Mucosa of descending colon (tissue), 3 donors: ENCODE data around the gene ZNF658. TPM values are rescaled to one million over a fixed set of nuclear protein-coding genes. Genes with fewer than 3 reads are reported as not detected.
A peak's percentile ranks its signal among the peaks of the same experiment; 100 is the strongest.
"Not testable (repeated sequence)": the region's sequence is repeated elsewhere in the genome, so short reads cannot be mapped to it uniquely, and the experiment has no call there.

Source experiments
- ATAC-seq: fragments of 200-7000 bp; cut with Tn5 transposase; one replicate; pipeline ENCODE4 v1.9.1; 2020; ENCODE audit warnings: mild to moderate bottlenecking, moderate library complexity
- DNase-seq, 3 donors: peaks; one replicate each; pipeline ENCODE4 v3.0.0-alpha.2; 2020
- H3K36me3 ChIP-seq: fragments of 200-600 bp; one replicate; pipeline ENCODE4 v1.8.0; 2021; ENCODE audit warnings: low read depth, mild to moderate bottlenecking
- H3K4me1 ChIP-seq: fragments of 200-600 bp; one replicate; pipeline ENCODE4 v1.8.0; 2021; ENCODE audit warnings: low read depth, mild to moderate bottlenecking
- H3K4me3 ChIP-seq: fragments of 200-600 bp; one replicate; pipeline ENCODE4 v1.8.0; 2021; ENCODE audit warnings: mild to moderate bottlenecking
- H3K9me3 ChIP-seq: fragments of 200-600 bp; one replicate; pipeline ENCODE4 v1.8.0; 2021; ENCODE audit warnings: mild to moderate bottlenecking
- intact Hi-C, 2 donors: fragments of 100-400 bp; cut with DNase I in 1 of 2; cut with micrococcal nuclease in 1 of 2; formaldehyde crosslinking; loops; one replicate each; pipeline versions ENCODE4 v1.11.0 to v1.11.1; 2022; cut with DNase I, micrococcal nuclease
- long read RNA-seq, 2 donors: library from polyadenylated mRNA; unstranded; transcript quantifications; one replicate each; pipeline ENCODE4 v2.0.0, GENCODE V29; 2019 to 2021
- total RNA-seq, 3 donors: library from RNA; stranded (reverse); fragmentation: NEBNext Ultra II Directional in 2 of 3; extraction: Animal tissue kit (Norgen Biotek cat#: 25700) in 2 of 3; gene quantifications; one replicate each; pipeline versions ENCODE4 v1.2.1 to v1.2.4, GENCODE V29; 2021 to 2023
- donor health status: DM: no; HTN: no; CAD: no; lungs with moderate emphysema.
- donor health status: DM: no; HTN: no; CAD: no.
- donor health status: DM: no; HTN: yes; CAD: no.

ZNF658 gene
- 1 to 10 TPM; 3.5 to 6.3 (median 3.6) TPM for total RNA-seq
- long read RNA-seq, donor 1, full-length matches to known transcripts: 3 of 4 reads
- long read RNA-seq, donor 1, partial matches to known transcripts: 0 of 4 reads
- long read RNA-seq, donor 1, other reads (novel, unspliced or antisense): 1 of 4 reads
- long read RNA-seq, donor 2, full-length matches to known transcripts: 1 of 1 reads
- long read RNA-seq, donor 2, partial matches to known transcripts: 0 of 1 reads
- long read RNA-seq, donor 2, other reads (novel, unspliced or antisense): 0 of 1 reads

DNA sequence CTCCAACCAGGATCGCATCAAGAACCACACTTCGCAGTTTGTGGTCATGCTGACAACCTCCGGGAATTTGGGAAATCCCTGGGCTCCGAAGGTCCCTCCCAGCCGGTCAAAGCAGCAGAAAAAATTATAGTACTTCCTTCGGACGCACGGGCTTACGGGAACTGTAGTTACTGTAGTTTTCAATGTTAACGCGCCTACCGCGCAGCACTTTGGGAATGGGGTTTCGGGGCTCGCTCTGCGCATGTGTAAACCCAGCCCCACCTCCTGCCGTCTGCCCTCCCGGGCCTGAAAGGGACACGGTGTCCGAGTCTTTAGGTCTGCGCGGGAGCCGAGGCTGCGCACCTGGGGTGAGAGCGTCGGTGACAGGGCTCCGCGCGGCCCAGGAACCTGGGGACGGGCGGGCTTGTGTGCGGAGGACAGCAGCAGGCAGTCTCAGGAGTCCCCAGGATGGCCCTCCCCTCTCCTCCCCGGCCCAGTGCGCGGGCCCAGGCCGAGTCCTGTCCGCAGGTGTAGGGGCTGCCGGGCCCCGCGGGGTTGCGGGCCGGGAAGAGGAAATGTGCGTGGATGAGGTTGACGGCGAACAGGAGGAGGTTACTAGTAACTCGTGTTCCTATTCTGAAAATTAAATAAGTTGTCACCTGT lies at the start of gene ZNF658:
Gene ZNF658 (plus strand): TSS at position 236 of the 642 bp plus-strand sequence. CDS start 2,837 bp downstream, outside the sequence.
- H3K4me1 ChIP-seq, H3K9me3 ChIP-seq, intact Hi-C loops, H3K36me3 ChIP-seq: not testable (repeated sequence)
- peak within 1 kb of the TSS; percentile 34 for H3K4me3 ChIP-seq
- DNase-seq: peak; percentile 87 to 91 (median 88)
- ATAC-seq: peak; percentile 100

DNA sequence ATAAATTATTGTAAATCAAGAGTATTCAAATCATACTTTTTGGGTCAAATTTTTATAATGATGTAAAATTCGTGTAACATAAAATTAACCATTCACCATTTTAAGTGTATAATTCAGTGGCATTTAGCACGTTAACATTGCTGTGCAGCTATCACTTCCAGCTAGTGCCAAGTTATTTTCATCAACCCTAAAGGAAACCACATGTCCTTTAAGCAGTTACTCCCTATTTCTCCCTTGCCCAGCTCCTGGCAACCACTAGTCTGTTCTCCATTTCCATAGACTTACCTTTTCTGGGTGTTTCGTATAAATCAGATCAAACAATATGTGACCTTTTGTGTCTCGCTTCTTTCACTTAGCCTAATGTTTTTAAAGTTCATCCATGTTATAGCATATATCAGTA lies 38.8 kb upstream of the ZNF658 start:
- H3K4me3 ChIP-seq, ATAC-seq, intact Hi-C loops, DNase-seq, H3K36me3 ChIP-seq, H3K4me1 ChIP-seq, H3K9me3 ChIP-seq: not testable (repeated sequence)

DNA sequence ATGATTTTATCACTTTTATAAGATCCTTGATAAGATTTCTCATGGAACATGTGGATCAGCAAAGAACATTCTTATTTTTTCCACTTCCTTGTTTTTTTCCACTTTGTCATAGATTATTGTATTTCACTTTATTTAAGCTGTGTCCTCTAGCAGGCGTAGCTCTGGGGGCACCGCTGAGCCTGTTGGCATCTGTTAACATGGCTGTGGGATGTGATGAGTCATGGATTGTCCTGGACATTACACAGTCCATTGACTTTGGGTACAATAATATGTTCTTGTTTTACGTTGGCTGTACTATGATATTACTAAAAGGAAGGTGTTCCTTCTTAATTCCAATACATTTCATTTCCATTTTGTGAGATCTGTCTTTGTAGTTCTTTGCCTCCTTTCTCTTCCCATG lies 31.9 kb upstream of the ZNF658 start:
- intact Hi-C loops, H3K4me1 ChIP-seq, H3K36me3 ChIP-seq, H3K4me3 ChIP-seq, H3K9me3 ChIP-seq, ATAC-seq, DNase-seq: not testable (repeated sequence)

DNA sequence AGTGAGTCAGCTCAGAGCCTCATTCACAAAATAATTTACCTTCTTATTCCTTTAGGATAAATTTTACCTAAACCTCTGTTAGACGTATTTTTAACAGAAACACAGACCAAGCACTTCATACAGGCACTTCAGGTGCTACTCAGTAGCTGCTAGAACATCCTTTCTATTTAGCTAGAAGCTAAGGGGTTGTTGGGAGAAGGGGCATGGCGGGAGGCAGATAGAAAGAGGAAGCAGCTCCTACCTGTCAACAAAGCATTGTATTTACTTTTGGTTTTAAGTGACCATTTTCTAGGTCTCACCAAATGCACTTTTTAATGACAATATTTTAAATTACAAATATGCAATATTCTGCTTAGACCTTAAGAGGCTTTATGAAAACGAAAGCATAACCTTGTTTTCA lies 19.9 kb upstream of the ZNF658 start:
- intact Hi-C loops, ATAC-seq, H3K4me1 ChIP-seq, H3K9me3 ChIP-seq, H3K36me3 ChIP-seq, H3K4me3 ChIP-seq, DNase-seq: not testable (repeated sequence)

DNA sequence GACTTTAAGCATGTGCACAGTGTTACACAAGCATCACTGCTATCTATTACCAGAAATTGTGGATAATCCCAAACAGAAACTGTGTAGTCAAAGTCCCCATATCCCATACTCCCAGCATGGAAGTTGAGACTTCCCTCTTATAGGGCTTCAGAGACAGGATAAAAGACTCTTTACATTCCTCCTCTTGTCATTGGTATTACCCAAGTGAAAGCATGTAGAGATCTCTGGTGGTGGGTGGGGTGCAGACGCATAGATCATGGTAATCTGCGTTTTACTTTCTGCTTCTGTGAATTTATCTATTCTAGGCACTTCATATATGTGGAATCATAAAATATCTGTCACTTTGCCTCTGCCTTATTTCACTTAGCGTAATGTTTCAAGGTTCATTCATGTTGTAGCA lies 18.7 kb upstream of the ZNF658 start:
- DNase-seq, intact Hi-C loops, H3K9me3 ChIP-seq, H3K4me3 ChIP-seq, ATAC-seq, H3K36me3 ChIP-seq, H3K4me1 ChIP-seq: not testable (repeated sequence)

DNA sequence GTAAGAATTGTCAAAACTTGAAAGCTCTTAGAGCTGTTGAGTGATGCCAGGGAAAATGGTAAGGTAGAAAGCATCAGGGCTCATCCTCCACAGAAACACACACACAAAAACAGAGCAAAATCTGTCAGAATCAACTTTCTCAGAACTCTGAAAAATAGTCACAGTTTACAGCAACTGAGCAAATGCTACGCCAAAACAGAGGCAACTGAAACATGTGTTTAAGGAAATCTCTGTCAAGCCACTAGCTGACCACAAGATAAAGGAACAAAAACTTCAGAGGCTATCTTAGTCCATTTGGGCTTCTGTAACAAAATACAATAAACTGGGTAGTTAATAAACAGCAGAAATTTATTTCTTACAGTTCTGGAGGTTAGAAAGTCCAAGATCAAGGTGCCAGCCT lies 10.2 kb upstream of the ZNF658 start:
- DNase-seq, ATAC-seq, H3K9me3 ChIP-seq, H3K4me1 ChIP-seq, H3K36me3 ChIP-seq, intact Hi-C loops, H3K4me3 ChIP-seq: not testable (repeated sequence)

DNA sequence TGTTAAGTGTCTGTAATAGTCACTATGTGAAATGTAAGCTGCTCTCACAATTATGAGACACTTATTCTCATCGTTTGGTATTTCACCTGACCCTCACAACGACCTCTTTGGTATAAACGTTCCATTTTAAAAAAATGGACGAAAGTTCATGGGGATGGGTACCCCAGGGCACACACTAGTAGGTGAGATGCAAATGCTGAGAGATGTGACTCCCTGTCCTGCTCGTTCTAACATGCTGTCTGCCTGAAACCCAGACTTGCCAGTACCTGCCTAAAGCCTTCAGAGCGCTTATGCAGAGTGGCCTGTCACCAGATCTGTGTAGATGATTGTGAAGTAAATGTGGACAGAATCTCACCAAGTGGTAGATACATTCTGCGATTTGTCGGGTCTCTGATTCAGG lies 616 bp downstream of the ZNF658 start:
- intact Hi-C loops, H3K4me1 ChIP-seq, H3K9me3 ChIP-seq, DNase-seq, H3K36me3 ChIP-seq: not testable (repeated sequence)
- H3K4me3 ChIP-seq: peak overlapping the region; percentile 34
- ATAC-seq: peak; percentile 42

DNA sequence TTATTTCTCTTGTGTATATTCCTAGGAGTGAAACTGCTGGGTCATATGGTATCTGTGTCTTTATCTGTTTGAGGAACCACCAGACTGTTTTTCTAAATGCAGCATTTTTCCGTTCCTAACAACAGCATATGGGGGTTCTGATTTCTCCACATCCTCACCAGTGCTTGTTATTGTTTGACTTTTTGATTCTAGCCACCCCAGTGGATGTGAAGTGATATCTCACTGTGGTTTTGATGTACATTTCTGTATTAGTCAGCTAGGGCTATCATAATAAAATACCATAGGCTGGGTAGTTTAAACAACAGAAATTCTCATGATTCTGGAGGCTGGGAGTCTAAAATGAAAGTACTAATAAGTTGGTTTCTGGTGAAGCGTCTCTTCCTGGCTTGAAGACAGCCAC lies 9.0 kb downstream of the ZNF658 start:
- H3K9me3 ChIP-seq, intact Hi-C loops, H3K4me1 ChIP-seq, H3K36me3 ChIP-seq, ATAC-seq, H3K4me3 ChIP-seq, DNase-seq: not testable (repeated sequence)

DNA sequence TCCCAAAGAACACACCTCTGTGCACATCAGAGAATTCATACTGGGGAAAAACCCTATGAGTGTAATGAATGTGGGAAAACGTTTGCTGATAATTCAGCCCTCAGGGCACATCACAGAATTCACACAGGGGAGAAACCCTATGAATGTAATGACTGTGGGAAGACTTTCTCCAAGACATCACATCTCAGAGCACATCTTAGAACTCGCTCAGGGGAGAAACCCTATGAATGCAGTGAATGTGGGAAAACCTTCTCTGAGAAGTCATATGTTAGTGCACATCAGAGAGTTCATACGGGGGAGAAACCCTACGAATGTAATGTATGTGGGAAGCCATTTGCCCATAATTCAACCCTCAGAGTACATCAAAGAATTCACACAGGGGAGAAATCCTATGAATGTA lies 19.5 kb downstream of the ZNF658 start:
- DNase-seq, ATAC-seq, H3K4me3 ChIP-seq, intact Hi-C loops, H3K36me3 ChIP-seq, H3K4me1 ChIP-seq: not testable (repeated sequence)
- peaks cover 22% of the 10 kb centered on the region for H3K9me3 ChIP-seq

DNA sequence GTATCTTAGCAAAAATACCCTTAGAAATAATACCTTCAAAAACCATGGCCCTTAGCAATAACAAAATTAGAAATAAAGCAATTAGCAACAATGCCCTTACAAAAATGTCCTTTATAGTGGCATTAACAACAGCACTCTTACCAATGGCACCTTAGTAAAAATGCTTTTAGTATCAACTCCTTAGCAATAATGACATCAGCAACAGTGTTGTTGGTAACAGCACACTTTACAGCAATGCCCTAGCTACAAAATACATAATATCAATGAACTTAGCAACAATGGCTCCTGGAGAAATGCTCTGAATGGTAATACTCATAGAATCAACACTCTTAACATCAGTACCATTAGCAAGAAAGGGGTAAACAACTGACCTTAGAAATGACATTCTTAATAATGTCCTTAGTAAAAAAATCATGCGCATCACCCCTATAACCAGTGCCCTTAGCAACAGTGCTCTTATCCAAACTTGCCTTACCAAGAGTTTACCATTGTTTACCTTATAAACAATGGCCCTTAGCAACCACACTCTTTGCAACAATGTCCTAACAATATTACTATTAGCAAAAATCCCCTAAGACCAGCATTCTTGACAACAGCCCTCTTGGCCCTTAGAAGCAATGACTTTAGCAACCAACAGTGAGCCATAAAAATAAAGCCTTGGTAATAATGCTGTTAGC lies 35.8 kb downstream of the ZNF658 start:
- intact Hi-C loops: not testable (repeated sequence)

DNA sequence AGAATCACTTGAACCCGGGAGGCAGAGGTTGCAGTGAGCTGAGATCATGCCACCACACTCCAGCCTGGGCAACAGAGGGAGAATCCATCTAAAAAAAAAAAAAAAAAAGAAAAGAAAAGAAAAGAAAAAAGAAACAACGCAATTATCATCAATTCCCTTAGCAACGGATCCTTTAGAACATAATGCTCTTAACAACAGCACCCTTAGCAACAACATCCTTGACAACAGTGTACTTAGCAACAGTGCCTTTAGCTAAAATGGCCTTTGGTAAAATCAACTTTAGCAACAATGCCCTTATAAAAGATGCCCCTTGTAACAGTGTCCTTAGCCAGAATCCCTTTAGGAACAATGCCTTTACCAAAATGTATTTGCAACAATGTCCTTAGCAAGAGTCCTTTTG lies 37.1 kb downstream of the ZNF658 start:
- DNase-seq, ATAC-seq, H3K4me3 ChIP-seq, H3K4me1 ChIP-seq, H3K9me3 ChIP-seq, intact Hi-C loops, H3K36me3 ChIP-seq: not testable (repeated sequence)

More for the DNA sequence above, 35.8 kb downstream of the ZNF658 start:
- H3K4me3 ChIP-seq, H3K9me3 ChIP-seq, H3K36me3 ChIP-seq, H3K4me1 ChIP-seq, ATAC-seq, DNase-seq: not testable (repeated sequence)

DNA sequence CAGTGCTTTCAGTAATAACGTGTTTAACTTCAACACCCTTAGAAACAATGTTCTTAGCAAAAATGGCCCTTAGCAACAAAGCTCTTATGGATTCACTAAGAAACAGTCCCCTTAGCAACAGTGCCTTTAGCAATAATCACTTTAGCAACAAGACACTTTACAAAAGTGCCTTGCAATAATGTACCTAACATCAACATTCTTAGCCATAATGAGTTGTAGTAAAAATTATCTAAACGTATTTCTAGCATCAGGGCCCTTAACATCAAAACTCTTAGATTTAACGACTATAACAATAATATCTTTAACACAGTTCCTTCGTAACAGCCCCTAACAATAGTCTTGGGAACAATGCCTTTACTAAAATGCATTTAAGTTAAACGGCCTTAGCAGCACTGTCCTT lies 37.8 kb downstream of the ZNF658 start:
- DNase-seq, H3K36me3 ChIP-seq, H3K4me1 ChIP-seq, H3K9me3 ChIP-seq, intact Hi-C loops, H3K4me3 ChIP-seq, ATAC-seq: not testable (repeated sequence)

DNA sequence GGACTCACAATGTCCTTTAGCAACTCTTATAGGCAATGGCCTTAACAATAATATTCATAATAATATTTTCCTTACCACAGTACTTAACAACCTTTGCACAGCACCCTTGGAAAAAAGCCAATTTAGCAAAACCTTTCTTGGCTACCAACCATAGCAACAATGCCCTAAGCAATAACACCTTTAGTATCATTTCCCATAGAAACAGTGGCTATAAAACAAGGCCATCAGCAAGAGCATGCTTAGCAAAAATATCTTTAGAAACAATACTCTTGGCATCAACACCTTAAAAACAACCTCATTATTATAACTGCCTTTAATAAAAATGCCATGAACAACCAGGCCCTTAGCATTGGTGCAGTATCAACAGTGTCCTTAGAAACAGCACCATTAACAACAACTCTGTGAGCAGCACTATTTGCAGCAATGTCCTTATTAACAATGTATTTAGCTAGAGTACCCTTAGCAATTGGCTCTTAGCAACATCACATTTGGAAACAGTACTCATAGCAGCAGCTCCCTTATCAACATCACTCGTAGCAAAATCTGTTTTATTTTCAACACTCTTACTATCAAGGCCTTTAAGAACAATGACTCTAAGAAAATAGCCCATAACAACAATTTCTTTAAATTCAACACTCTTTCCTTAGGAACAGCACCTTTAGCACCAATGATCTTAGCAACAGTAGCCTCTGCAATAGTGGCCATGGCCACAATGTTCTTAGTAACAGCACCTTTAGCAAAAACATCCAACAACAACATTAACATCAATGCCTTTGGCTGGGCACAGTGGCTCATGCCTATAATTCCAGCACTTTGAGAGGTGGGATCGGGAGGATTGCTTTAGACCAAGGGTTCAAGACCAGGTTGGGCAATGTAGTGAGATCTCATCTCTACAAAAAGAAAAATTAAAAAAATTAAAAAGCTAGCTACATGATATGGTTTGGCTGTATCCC lies 39.6 kb downstream of the ZNF658 start:
- H3K36me3 ChIP-seq, ATAC-seq, H3K4me1 ChIP-seq, intact Hi-C loops, H3K9me3 ChIP-seq, DNase-seq, H3K4me3 ChIP-seq: not testable (repeated sequence)
